Measurements from ENCODE around the gene OSBPL1A. TPM values are rescaled to one million over a fixed set of nuclear protein-coding genes. Genes with fewer than 3 reads are reported as not detected.

The OSBPL1A gene
- total and polyA plus RNA-seq, 2 of the 8 experiments (the other 6 are each of a cell fraction or from before 2014, with no cell fraction given): 53.2 to 74.9 TPM

DNA sequence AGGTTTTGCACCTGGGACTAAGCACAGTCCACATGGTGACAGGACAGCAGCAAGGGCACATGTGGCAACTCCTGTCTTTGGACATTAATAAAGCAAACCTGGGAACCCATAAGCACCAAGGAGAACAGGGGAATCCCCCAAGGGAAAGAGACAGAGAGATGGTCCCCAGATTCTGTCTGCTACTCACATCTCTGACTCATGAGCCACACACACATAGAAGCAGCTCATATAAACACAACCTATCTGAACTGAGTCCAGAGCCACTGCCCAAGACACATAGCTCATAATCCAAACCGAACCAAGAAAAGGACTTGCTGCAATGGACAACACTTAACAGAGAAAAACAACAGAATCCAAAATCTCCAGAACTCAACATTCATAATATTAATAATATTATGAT, 82.5 kb downstream of the OSBPL1A start:
- Histone ChIP-seq H3K9ac (replicated peaks in 1 of 4; ENCODE audit: extremely low read depth in 1 of 4, low read depth in 3 of 4, low read length in 3 of 4) (no peak overlapping the region), H3K36me3 (ENCODE audit: control insufficient read depth in 2 of 4, insufficient read depth in 4 of 4, low read length in 3 of 4) (peaks cover 0 to 12% (median 5%) of the 10 kb centered on the region in 4 experiments; a peak in 4 of 8 replicates), H4K5ac (ENCODE audit: insufficient read length, low read depth, low read length) (no peak overlapping the region), H3K23me2 (ENCODE audit: low read depth, low read length) (no peaks in the 10 kb centered on the region), H2AK5ac (ENCODE audit: low read depth, low read length) (no peak overlapping the region), H2BK5ac (ENCODE audit: low read depth, low read length) (no peak overlapping the region), H3K27ac (ENCODE audit: low read depth, low read length) (no peak overlapping the region), H3K4me1 (replicated peaks in 1 of 4; ENCODE audit: control insufficient read depth in 3 of 4, insufficient read depth in 4 of 4, low read length in 3 of 4) (no peaks in the 10 kb centered on the region), H3K4me2 (ENCODE audit: insufficient read depth in 1 of 2, low read depth in 2 of 2, low read length in 2 of 2) (no peak overlapping the region), H3K4me3 (ENCODE audit: extremely low read depth in 1 of 4, insufficient read depth in 2 of 4, low read depth in 3 of 4, low read length in 4 of 4) (no peak overlapping the region), H3K14ac (ENCODE audit: insufficient read length) (no peak overlapping the region), H3K79me1 (ENCODE audit: low read depth, low read length) (no peaks in the 10 kb centered on the region), H3K27me3 (replicated peaks in 1 of 4; ENCODE audit: control insufficient read depth in 3 of 4, extremely low read depth in 1 of 4, insufficient read depth in 3 of 4, low read length in 3 of 4) (no peaks in the 10 kb centered on the region), H2BK15ac (ENCODE audit: low read length) (no peak overlapping the region), H2BK12ac (ENCODE audit: low read depth, low read length) (no peak overlapping the region), H3K4ac (replicated peaks; ENCODE audit: insufficient read length, low read depth, low read length) (no peak overlapping the region), H3K56ac (replicated peaks; ENCODE audit: insufficient read length, low read depth, low read length) (no peak overlapping the region), H4K20me1 (replicated peaks in 1 of 2; ENCODE audit: control insufficient read depth in 1 of 2, insufficient read depth in 2 of 2, low read length in 2 of 2) (no peaks in the 10 kb centered on the region), H4K8ac (ENCODE audit: extremely low read depth, insufficient read depth, low read length) (no peak overlapping the region), H2AFZ (ENCODE audit: low read length) (no peak overlapping the region), H3K23ac (ENCODE audit: insufficient read length) (no peak overlapping the region), H4K91ac (replicated peaks; ENCODE audit: insufficient read length, low read length) (no peak overlapping the region), H2BK120ac (replicated peaks; ENCODE audit: low read depth, low read length) (no peak overlapping the region), H3K9me3 (ENCODE audit: insufficient read depth in 2 of 2, low read depth in 1 of 2, low read length in 1 of 2) (no peaks in the 10 kb centered on the region), H3K18ac (ENCODE audit: extremely low read depth, low read length) (no peak overlapping the region), H3K79me2 (ENCODE audit: control insufficient read depth in 1 of 2, insufficient read depth in 2 of 2, low read length in 2 of 2) (no peaks in the 10 kb centered on the region), H2BK20ac (ENCODE audit: low read length) (no peak overlapping the region)
- DNase-seq (ENCODE audit: low read depth in 1 of 2, low spot score in 2 of 2): no peak
- WGBS, 2 experiments (ENCODE audit: extremely low coverage in 1 of 2, insufficient coverage in 1 of 2, insufficient read length in 1 of 2, insufficient replicate concordance in 2 of 2, low coverage in 1 of 2, low lambda C conversion rate in 2 of 2, missing lambda C conversion rate in 1 of 2): 97% methylated on average over 1 of the region's 1 CpG; no CpG with 5 or more reads in 1 of the 2 experiments
- ChIA-PET POLR2A (ENCODE audit: partially characterized antibody) (no interaction called here), CTCF (ENCODE audit: partially characterized antibody) (interaction anchor here (1.4 kb wide), 1 partner anchor 136 kb away, joined by 4 read pairs; no protein-coding TSS in a partner anchor)
- FAIRE-seq: no peak
- TF ChIP-seq POLR2AphosphoS5 (IDR thresholded peaks at IDR 0.05; ENCODE audit: low read depth, low read length): no peak
- TF ChIP-seq SIRT6 (IDR thresholded peaks at IDR 0.05; ENCODE audit: low read length): no peak
- TF ChIP-seq TCF12 (IDR thresholded peaks at IDR 0.05; ENCODE audit: low read depth, low read length): no peak
- TF ChIP-seq HDAC2 (IDR thresholded peaks at IDR 0.05; ENCODE audit: borderline replicate concordance in 1 of 2, low read depth in 2 of 2, low read length in 2 of 2): no peak
- TF ChIP-seq ATF2 (IDR thresholded peaks at IDR 0.05; ENCODE audit: low read length): no peak
- TF ChIP-seq RXRA (IDR thresholded peaks at IDR 0.05; ENCODE audit: insufficient read depth, low read depth, low read length): no peak
- TF ChIP-seq SP4 (IDR thresholded peaks at IDR 0.05; ENCODE audit: low read length): no peak
- TF ChIP-seq SAP30 (IDR thresholded peaks at IDR 0.05; ENCODE audit: insufficient read depth, insufficient replicate concordance, low read length): no peak
- no peak for TF ChIP-seq BCL11A (IDR thresholded peaks at IDR 0.05; ENCODE audit: low read depth in 2 of 2, low read length in 2 of 2)
- TF ChIP-seq, protein P1, sequence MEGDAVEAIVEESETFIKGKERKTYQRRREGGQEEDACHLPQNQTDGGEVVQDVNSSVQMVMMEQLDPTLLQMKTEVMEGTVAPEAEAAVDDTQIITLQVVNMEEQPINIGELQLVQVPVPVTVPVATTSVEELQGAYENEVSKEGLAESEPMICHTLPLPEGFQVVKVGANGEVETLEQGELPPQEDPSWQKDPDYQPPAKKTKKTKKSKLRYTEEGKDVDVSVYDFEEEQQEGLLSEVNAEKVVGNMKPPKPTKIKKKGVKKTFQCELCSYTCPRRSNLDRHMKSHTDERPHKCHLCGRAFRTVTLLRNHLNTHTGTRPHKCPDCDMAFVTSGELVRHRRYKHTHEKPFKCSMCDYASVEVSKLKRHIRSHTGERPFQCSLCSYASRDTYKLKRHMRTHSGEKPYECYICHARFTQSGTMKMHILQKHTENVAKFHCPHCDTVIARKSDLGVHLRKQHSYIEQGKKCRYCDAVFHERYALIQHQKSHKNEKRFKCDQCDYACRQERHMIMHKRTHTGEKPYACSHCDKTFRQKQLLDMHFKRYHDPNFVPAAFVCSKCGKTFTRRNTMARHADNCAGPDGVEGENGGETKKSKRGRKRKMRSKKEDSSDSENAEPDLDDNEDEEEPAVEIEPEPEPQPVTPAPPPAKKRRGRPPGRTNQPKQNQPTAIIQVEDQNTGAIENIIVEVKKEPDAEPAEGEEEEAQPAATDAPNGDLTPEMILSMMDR (IDR thresholded peaks at IDR 0.05; ENCODE audit: control extremely low read depth in 1 of 3, insufficient read depth in 1 of 3, low read depth in 1 of 3, low read length in 3 of 3): no peak
